Pulmonary artery endothelial cell (primary cell): ENCODE results near the gene SH3RF1. TPM values are rescaled to one million over a fixed set of nuclear protein-coding genes. Genes with fewer than 3 reads are reported as not detected.

ENCODE experiments used
- DNase-seq: peaks from one replicate; pipeline ENCODE4 v3.0.0-alpha.2; 2011; ENCODE audit warnings: low read depth, low spot score
- total RNA-seq: library from RNA; depleted of rRNA; stranded (reverse); fragments of >200 nt; gene quantifications from 2 replicates; pipeline ENCODE4 v1.2.3, GENCODE V29; 2014

The SH3RF1 gene
- total RNA-seq, 1 donor from 2014 or later: 18.4 TPM

DNA sequence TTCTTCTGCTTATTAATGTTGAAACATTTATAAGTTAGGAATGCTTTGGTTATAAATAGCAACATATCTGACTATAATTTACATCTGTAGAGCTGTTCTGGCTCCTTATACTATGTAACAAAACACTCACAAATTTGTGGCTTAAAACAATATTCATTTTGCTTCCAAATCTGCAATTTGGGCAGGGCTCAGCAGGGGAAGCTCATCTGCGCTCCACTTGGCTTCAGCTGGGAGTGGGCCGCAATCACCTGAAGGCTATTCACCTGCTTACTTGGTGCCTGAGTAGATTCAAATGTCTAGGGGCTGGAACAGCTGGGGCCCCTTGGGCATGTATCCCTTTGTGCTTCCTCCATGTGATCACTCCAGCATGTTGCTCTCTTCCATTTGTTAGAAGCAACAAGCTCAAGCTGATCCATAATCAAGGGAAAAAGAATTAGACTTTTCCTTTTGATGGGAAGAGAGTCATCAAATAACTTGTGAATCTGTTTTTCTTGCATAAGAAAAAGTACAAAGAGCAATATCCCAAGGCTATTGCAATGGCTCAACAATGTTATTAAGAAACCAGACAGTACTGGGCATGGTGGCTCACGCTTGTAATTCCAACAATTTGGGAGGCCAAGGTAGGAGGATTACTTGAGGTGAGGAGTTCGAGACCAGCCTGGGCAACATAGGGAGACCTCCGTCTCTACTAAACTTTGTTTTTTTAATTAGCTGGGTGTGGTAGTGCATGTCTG lies 225.9 kb downstream of the SH3RF1 start:
- no peak for DNase-seq
